Measurements from ENCODE around the gene SOD1. TPM values are rescaled to one million over a fixed set of nuclear protein-coding genes. Genes with fewer than 3 reads are reported as not detected.
"Not testable (repeated sequence)": the region's sequence is repeated elsewhere in the genome, so short reads cannot be mapped to it uniquely, and the experiment has no call there.

SOD1 gene
- total RNA-seq, 1 donor from 2014 or later = 188 TPM

DNA sequence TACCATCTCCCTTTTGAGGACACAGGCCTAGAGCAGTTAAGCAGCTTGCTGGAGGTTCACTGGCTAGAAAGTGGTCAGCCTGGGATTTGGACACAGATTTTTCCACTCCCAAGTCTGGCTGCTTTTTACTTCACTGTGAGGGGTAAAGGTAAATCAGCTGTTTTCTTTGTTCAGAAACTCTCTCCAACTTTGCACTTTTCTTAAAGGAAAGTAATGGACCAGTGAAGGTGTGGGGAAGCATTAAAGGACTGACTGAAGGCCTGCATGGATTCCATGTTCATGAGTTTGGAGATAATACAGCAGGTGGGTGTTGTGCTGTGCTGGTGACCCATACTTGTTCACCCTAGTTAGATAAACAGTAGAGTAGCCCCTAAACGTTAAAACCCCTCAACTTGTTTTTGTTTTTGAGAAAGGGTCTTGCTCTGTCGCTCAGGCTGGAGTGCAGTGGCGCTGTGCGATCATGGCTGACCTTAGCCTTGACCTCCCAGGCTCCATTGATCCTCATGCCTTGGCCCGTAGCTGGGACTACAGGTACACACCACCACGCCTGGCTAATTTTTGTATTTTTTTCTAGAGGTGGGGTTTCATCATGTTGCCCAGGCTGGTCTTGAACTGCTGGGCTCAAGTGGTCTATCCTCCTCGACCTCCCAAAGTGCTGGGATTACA, 4.2 kb downstream of the SOD1 start:
- peaks cover 16% of the 10 kb centered on the region for H3K36me3 Mint-ChIP-seq (ENCODE audit: low read depth)
- H3K4me1 Mint-ChIP-seq (ENCODE audit: low read depth) = peaks cover 66% of the 10 kb centered on the region
- DNase-seq (ENCODE audit: low spot score) = no peak
- H3K4me3 Mint-ChIP-seq (ENCODE audit: unreplicated experiment) = no peak overlapping the region
- no peaks in the 10 kb centered on the region for H3K9me3 Mint-ChIP-seq (ENCODE audit: low read depth)
- peak overlapping the region; percentile 8 for H3K27ac Mint-ChIP-seq (ENCODE audit: unreplicated experiment)
- TF ChIP-seq, protein P1, sequence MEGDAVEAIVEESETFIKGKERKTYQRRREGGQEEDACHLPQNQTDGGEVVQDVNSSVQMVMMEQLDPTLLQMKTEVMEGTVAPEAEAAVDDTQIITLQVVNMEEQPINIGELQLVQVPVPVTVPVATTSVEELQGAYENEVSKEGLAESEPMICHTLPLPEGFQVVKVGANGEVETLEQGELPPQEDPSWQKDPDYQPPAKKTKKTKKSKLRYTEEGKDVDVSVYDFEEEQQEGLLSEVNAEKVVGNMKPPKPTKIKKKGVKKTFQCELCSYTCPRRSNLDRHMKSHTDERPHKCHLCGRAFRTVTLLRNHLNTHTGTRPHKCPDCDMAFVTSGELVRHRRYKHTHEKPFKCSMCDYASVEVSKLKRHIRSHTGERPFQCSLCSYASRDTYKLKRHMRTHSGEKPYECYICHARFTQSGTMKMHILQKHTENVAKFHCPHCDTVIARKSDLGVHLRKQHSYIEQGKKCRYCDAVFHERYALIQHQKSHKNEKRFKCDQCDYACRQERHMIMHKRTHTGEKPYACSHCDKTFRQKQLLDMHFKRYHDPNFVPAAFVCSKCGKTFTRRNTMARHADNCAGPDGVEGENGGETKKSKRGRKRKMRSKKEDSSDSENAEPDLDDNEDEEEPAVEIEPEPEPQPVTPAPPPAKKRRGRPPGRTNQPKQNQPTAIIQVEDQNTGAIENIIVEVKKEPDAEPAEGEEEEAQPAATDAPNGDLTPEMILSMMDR (IDR thresholded peaks at IDR 0.05) = no peak
- H3K27me3 Mint-ChIP-seq (ENCODE audit: low read depth) = no peaks in the 10 kb centered on the region

DNA sequence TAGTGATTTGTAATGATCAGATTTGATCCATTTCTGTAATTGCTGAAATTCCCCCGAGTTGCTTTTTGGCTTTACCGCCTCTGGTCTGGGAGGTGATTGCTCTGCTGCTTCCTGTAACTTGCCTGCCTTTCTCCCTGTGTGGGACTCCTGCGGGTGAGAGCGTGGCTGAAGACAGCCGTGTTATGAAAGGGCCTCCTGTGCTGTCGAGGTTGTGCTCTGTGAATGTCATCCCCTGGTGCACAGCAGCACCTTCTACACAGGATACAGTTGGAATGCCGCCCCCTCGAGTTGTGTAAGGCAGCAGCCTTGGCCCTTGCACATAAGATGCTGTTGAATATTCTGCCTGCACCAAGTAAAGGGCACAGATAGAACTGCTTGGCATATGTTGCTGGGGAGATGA, 5.9 kb downstream of the SOD1 start:
- Mint-ChIP-seq H3K27me3 (ENCODE audit: low read depth) (no peaks in the 10 kb centered on the region), H3K4me1 (ENCODE audit: low read depth) (peaks cover 64% of the 10 kb centered on the region), H3K4me3 (ENCODE audit: unreplicated experiment) (no peak overlapping the region)

DNA sequence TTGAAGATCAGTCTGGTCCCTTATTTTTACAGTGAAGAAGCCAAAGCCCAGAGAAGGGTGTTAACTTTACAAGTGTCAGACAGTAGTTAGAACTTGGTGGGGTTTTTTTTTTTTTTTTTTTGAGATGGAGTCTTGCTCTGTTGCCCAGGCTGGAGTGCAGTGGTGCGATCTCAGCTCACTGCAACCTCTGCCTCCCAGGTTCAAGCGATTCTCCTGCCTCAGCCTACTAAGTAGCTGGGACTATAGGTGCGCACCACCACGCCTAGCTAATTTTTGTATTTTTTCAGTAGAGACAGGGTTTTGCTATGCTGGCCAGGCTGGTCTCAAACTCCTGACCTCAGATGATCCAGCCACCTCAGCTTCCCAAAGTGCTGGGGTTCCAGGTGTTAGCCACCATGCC, 6.4 kb downstream of the SOD1 start:
- H3K27ac Mint-ChIP-seq (ENCODE audit: unreplicated experiment) = peak overlapping the region; percentile 60
- DNase-seq (ENCODE audit: low spot score); H3K27me3 Mint-ChIP-seq (ENCODE audit: low read depth); H3K9me3 Mint-ChIP-seq (ENCODE audit: low read depth); H3K4me3 Mint-ChIP-seq (ENCODE audit: unreplicated experiment): not testable (repeated sequence)
- H3K36me3 Mint-ChIP-seq (ENCODE audit: low read depth) = peaks cover 21% of the 10 kb centered on the region
- H3K4me1 Mint-ChIP-seq (ENCODE audit: low read depth) = peaks cover 59% of the 10 kb centered on the region

More for the DNA sequence above, 5.9 kb downstream of the SOD1 start:
- peaks cover 19% of the 10 kb centered on the region for H3K36me3 Mint-ChIP-seq (ENCODE audit: low read depth)
- DNase-seq (ENCODE audit: low spot score) = no peak
- peak overlapping the region; percentile 60 for H3K27ac Mint-ChIP-seq (ENCODE audit: unreplicated experiment)
- H3K9me3 Mint-ChIP-seq (ENCODE audit: low read depth) = no peaks in the 10 kb centered on the region
- TF ChIP-seq, protein P1 (IDR thresholded peaks at IDR 0.05) = no peak

DNA sequence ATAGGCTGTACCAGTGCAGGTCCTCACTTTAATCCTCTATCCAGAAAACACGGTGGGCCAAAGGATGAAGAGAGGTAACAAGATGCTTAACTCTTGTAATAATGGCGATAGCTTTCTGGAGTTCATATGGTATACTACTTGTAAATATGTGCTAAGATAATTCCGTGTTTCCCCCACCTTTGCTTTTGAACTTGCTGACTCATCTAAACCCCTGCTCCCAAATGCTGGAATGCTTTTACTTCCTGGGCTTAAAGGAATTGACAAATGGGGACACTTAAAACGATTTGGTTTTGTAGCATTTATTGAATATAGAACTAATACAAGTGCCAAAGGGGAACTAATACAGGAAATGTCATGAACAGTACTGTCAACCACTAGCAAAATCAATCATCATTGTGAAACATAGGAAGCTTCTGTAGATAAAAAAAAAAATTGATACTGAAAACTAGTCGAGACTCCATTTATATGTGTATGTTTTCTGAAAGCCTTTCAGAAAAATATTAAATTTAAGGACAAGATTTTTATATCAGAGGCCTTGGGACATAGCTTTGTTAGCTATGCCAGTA, 7.0 kb downstream of the SOD1 start:
- H3K27ac Mint-ChIP-seq (ENCODE audit: unreplicated experiment) = no peak overlapping the region
- H3K4me1 Mint-ChIP-seq (ENCODE audit: low read depth) = peaks cover 53% of the 10 kb centered on the region
- no peak overlapping the region for H3K4me3 Mint-ChIP-seq (ENCODE audit: unreplicated experiment)
- H3K27me3 Mint-ChIP-seq (ENCODE audit: low read depth) = no peaks in the 10 kb centered on the region
- no peak for DNase-seq (ENCODE audit: low spot score)
- H3K9me3 Mint-ChIP-seq (ENCODE audit: low read depth) = no peaks in the 10 kb centered on the region
- peaks cover 22% of the 10 kb centered on the region for H3K36me3 Mint-ChIP-seq (ENCODE audit: low read depth)
- TF ChIP-seq, protein P1 (IDR thresholded peaks at IDR 0.05) = no peak

DNA sequence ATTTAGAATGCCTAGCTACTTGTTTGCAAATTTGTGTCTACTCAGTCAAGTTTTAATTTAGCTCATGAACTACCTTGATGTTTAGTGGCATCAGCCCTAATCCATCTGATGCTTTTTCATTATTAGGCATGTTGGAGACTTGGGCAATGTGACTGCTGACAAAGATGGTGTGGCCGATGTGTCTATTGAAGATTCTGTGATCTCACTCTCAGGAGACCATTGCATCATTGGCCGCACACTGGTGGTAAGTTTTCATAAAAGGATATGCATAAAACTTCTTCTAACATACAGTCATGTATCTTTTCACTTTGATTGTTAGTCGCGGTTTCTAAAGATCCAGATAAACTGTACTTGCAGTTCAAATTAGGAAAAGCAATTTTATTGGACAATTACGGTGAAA, 7.6 kb downstream of the SOD1 start:
- Mint-ChIP-seq H3K9me3 (ENCODE audit: low read depth) (no peaks in the 10 kb centered on the region), H3K27ac (ENCODE audit: unreplicated experiment) (no peak overlapping the region), H3K4me3 (ENCODE audit: unreplicated experiment) (no peak overlapping the region), H3K27me3 (ENCODE audit: low read depth) (no peaks in the 10 kb centered on the region), H3K36me3 (ENCODE audit: low read depth) (peaks cover 20% of the 10 kb centered on the region), H3K4me1 (ENCODE audit: low read depth) (peaks cover 47% of the 10 kb centered on the region)
- TF ChIP-seq, protein P1 (IDR thresholded peaks at IDR 0.05) = no peak
- no peak for DNase-seq (ENCODE audit: low spot score)

DNA sequence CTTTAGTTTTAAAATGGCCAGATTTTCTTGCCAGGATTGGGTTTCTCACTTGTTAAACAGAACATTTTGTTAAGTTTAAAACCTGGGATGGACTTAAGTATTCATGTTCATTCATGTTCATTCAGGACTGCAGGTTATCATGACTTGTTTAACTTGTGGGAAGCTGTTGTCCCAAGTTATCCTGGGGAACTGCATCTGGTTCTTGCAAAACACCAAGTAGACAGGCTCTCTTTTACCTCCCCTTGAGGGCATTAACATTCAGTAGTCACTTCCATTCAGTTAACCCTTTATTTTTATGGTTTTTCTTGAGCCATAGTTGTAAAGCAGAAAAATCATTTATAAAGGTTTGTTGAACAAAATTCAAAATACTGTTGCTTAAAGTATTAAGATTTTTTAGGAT, 8.1 kb downstream of the SOD1 start:
- no peak overlapping the region for H3K4me3 Mint-ChIP-seq (ENCODE audit: unreplicated experiment)
- H3K27ac Mint-ChIP-seq (ENCODE audit: unreplicated experiment) = no peak overlapping the region

More for the DNA sequence above, 8.1 kb downstream of the SOD1 start:
- TF ChIP-seq, protein P1 (IDR thresholded peaks at IDR 0.05) = no peak
- Mint-ChIP-seq H3K9me3 (ENCODE audit: low read depth) (no peaks in the 10 kb centered on the region), H3K27me3 (ENCODE audit: low read depth) (no peaks in the 10 kb centered on the region), H3K4me1 (ENCODE audit: low read depth) (peaks cover 42% of the 10 kb centered on the region), H3K36me3 (ENCODE audit: low read depth) (peaks cover 20% of the 10 kb centered on the region)
- no peak for DNase-seq (ENCODE audit: low spot score)
